GM21825 (cell line): ENCODE data around the gene GALNTL6.
"Not testable (repeated sequence)": the region's sequence is repeated elsewhere in the genome, so short reads cannot be mapped to it uniquely, and the experiment has no call there.

Experiments
- ATAC-seq: cut with Tn5 transposase; IDR thresholded peaks from one replicate; pipeline ENCODE4 v1.9.1; 2021; ENCODE audit warnings: mild to moderate bottlenecking, moderate library complexity; ENCODE audit not compliant: unreplicated experiment

GALNTL6 gene

GRCh38 chr4:172708184-172708583 lies 895.0 kb downstream of the GALNTL6 start:
- no peak for ATAC-seq

GRCh38 chr4:172709376-172709775 lies 896.2 kb downstream of the GALNTL6 start:
- no peak for ATAC-seq

- ATAC-seq: no peak
Observed at GRCh38 chr4:172716291-172716690, 903.1 kb downstream of the GALNTL6 start.

- no peak for ATAC-seq
Observed at GRCh38 chr4:172721659-172722058, 908.5 kb downstream of the GALNTL6 start.

- no peak for ATAC-seq
Observed at GRCh38 chr4:172725581-172725980, 912.4 kb downstream of the GALNTL6 start.

- ATAC-seq: no peak
Observed at GRCh38 chr4:172726001-172726423, 912.8 kb downstream of the GALNTL6 start.

- no peak for ATAC-seq
Observed at GRCh38 chr4:172727631-172728030, 914.4 kb downstream of the GALNTL6 start.

GRCh38 chr4:172733645-172734044 lies 920.4 kb downstream of the GALNTL6 start:
- ATAC-seq: not testable (repeated sequence)

- no peak for ATAC-seq
Observed at GRCh38 chr4:172734555-172734954, 921.4 kb downstream of the GALNTL6 start.

GRCh38 chr4:172736046-172736445 lies 922.8 kb downstream of the GALNTL6 start:
- no peak for ATAC-seq

GRCh38 chr4:172740434-172740833 lies 927.2 kb downstream of the GALNTL6 start:
- ATAC-seq: peak; percentile 92

- ATAC-seq: peak; percentile 99
Observed at GRCh38 chr4:172750910-172751309, 937.7 kb downstream of the GALNTL6 start.

- ATAC-seq: peak; percentile 9
Observed at GRCh38 chr4:172751550-172751949, 938.3 kb downstream of the GALNTL6 start.

GRCh38 chr4:172758586-172759340 lies 945.6 kb downstream of the GALNTL6 start:
- ATAC-seq: no peak

GRCh38 chr4:172760512-172760911 lies 947.3 kb downstream of the GALNTL6 start:
- no peak for ATAC-seq

- ATAC-seq: no peak
Observed at GRCh38 chr4:172762895-172763294, 949.7 kb downstream of the GALNTL6 start.

GRCh38 chr4:172770787-172771186 lies 957.6 kb downstream of the GALNTL6 start:
- no peak for ATAC-seq

GRCh38 chr4:172772781-172773180 lies 959.6 kb downstream of the GALNTL6 start:
- no peak for ATAC-seq

GRCh38 chr4:172776203-172776861 lies 963.1 kb downstream of the GALNTL6 start:
- no peak for ATAC-seq

- ATAC-seq: no peak
Observed at GRCh38 chr4:172777729-172778431, 964.7 kb downstream of the GALNTL6 start.

GRCh38 chr4:172778583-172778982 lies 965.4 kb downstream of the GALNTL6 start:
- ATAC-seq: no peak
